Caco-2 (cell line): ENCODE data around the gene HYOU1. TPM values are rescaled to one million over a fixed set of nuclear protein-coding genes. Genes with fewer than 3 reads are reported as not detected.

Source experiments
- BruUV-seq: library from RNA; stranded (reverse); fragments of 400-500 nt; replicated peaks from 2 replicates; lab custom pipeline; 2021; lab: Mats Ljungman, UMichigan
- CTCF ChIA-PET: fragments of 300-600 bp; sonication (Branson Sonifier 250); formaldehyde crosslinking; loops from one replicate; lab custom pipeline; 2022; ENCODE audit warnings: antibody characterized with exemption; lab: Charles Lee
- POLR2A ChIA-PET: fragments of 300-600 bp; sonication (Branson Sonifier 250); formaldehyde crosslinking; loops from one replicate; lab custom pipeline; 2022; ENCODE audit warnings: antibody characterized with exemption; lab: Charles Lee
- DNase-seq, 2 experiments: peaks; one replicate each; pipeline versions ENCODE4 v3.0.0 to v3.0.0-alpha.2; 2020 to 2022
- H3K27me3 ChIP-seq: replicated peaks from 2 replicates; pipeline ENCODE4 v1.6.0; 2011; ENCODE audit warnings: low read length; ENCODE audit not compliant: control insufficient read depth, insufficient read depth
- H3K36me3 ChIP-seq: 2 replicates; pipeline ENCODE4 v1.5.1; 2011; ENCODE audit warnings: low read length; ENCODE audit not compliant: control insufficient read depth, insufficient read depth
- H3K4me1 ChIP-seq: fragments of 250-450 bp; sonication (Bioruptor Pico); 2 replicates; pipeline ENCODE4 v1.5.1; 2020; ENCODE audit warnings: mild to moderate bottlenecking
- H3K4me3 ChIP-seq: 2 replicates; pipeline ENCODE4 v1.5.1; 2011; ENCODE audit warnings: low read depth, mild to moderate bottlenecking, control low read depth, low read length
- H3K9me3 ChIP-seq: fragments of 250-450 bp; sonication (Bioruptor Pico); 2 replicates; pipeline ENCODE4 v1.5.1; 2020; ENCODE audit warnings: mild to moderate bottlenecking, moderate library complexity
- H3K27ac Mint-ChIP-seq: one replicate; pipeline ENCODE4 v1.8.0; 2022; ENCODE audit warnings: mixed read lengths; ENCODE audit not compliant: unreplicated experiment
- H3K27me3 Mint-ChIP-seq: one replicate; pipeline ENCODE4 v1.8.0; 2022; ENCODE audit warnings: mixed read lengths; ENCODE audit not compliant: insufficient read depth, unreplicated experiment
- H3K36me3 Mint-ChIP-seq: one replicate; pipeline ENCODE4 v1.8.0; 2022; ENCODE audit warnings: mild to moderate bottlenecking, mixed read lengths; ENCODE audit not compliant: insufficient read depth, unreplicated experiment
- H3K4me1 Mint-ChIP-seq: one replicate; pipeline ENCODE4 v1.8.0; 2022; ENCODE audit warnings: low read depth, mixed read lengths; ENCODE audit not compliant: unreplicated experiment
- H3K4me3 Mint-ChIP-seq: one replicate; pipeline ENCODE4 v1.8.0; 2022; ENCODE audit warnings: mild to moderate bottlenecking, moderate library complexity, mixed read lengths; ENCODE audit not compliant: unreplicated experiment
- H3K9me3 Mint-ChIP-seq: one replicate; pipeline ENCODE4 v1.8.0; 2022; ENCODE audit warnings: mixed read lengths; ENCODE audit not compliant: unreplicated experiment
- CTCF ChIP-seq, 2 experiments: fragments of 200-600 bp in 1 of 2; IDR thresholded peaks; 1 replicate in 1 of 2; 2 replicates in 1 of 2; pipeline versions ENCODE4 v1.5.1 to v1.8.0; 2011 to 2022; ENCODE audit warnings: antibody characterized with exemption in 1 of 2, control low read depth in 1 of 2, inconsistent platforms in 1 of 2, low read depth in 1 of 2, low read length in 1 of 2, mild to moderate bottlenecking in 1 of 2, moderate library complexity in 1 of 2; ENCODE audit not compliant: insufficient read depth in 1 of 2, severe bottlenecking in 1 of 2, unreplicated experiment in 1 of 2
- intact Hi-C: fragments of 100-400 bp; cut with micrococcal nuclease; formaldehyde crosslinking; loops from one replicate; pipeline ENCODE4 v1.10.0; 2022; ENCODE audit not compliant: unreplicated experiment
- total RNA-seq: library from RNA; stranded (reverse); gene quantifications from 2 replicates; pipeline ENCODE4 v1.2.3, GENCODE V29; 2022

Gene HYOU1
- total RNA-seq, 1 experiment from 2014 or later = 366 TPM

- Histone ChIP-seq H3K4me3 (peak within 1 kb of the TSS; percentile 43), H3K36me3 (peaks cover 3% of the 10 kb centered on the region; the same call in 1 of the 2 replicates), H3K4me1 (peaks cover 24% of the 10 kb centered on the region), H3K9me3 (no peaks in the 10 kb centered on the region), H3K27me3 (no peaks in the 10 kb centered on the region)
- ChIA-PET CTCF (interaction anchor here (0.6 to 1.8 kb wide), 27 partner anchors 14 to 683 kb away, joined by 3 to 27 read pairs (median 4); partner anchors contain the start of genes CBL, HINFP, HMBS and NHERF4), POLR2A (interaction anchor here (0.5 to 2.3 kb wide), 27 partner anchors 8 to 1451 kb away, joined by 3 to 71 read pairs (median 5); partner anchors contain the start of genes BCL9L, CBL, CENATAC and HINFP)
- intact Hi-C loops = loop anchor here (1.0 kb wide), 2 partner anchors 19 to 95 kb away; partner anchors contain the start of gene HINFP
- peak within 1 kb of the TSS; percentile 85 for H3K4me3 Mint-ChIP-seq
- H3K27ac Mint-ChIP-seq = peak within 1 kb of the TSS; percentile 98
- DNase-seq = peak; percentile 97 to 99
- peaks cover 29% of the 10 kb centered on the region for H3K4me1 Mint-ChIP-seq
- TF ChIP-seq CTCF (IDR thresholded peaks at IDR 0.05; ENCODE audit: insufficient read depth in 1 of 2, low read depth in 1 of 2, low read length in 1 of 2, severe bottlenecking in 1 of 2, unreplicated experiment in 1 of 2) = peak in 1 of 2 experiments; percentile 8
- no TSS peak for BruUV-seq
- H3K9me3 Mint-ChIP-seq = no peaks in the 10 kb centered on the region
- no peaks in the 10 kb centered on the region for H3K27me3 Mint-ChIP-seq
- peaks cover 56% of the 10 kb centered on the region for H3K36me3 Mint-ChIP-seq
Observed at GRCh38 chr11:119101759-119102423, 44.9 kb upstream of the HYOU1 start, which contains the start of gene DPAGT1. Gene DPAGT1, minus strand, starts transcription at chr11:119101853. Its CDS starts 198 bp downstream, at chr11:119101655.

GRCh38 chr11:119100994-119101758 lies 44.2 kb upstream of the HYOU1 start:
- Histone ChIP-seq H3K27me3 (no peaks in the 10 kb centered on the region), H3K4me1 (peaks cover 18% of the 10 kb centered on the region), H3K4me3 (peak overlapping the region; percentile 43), H3K9me3 (no peaks in the 10 kb centered on the region), H3K36me3 (peaks cover 3% of the 10 kb centered on the region; the same call in 1 of the 2 replicates)
- TSS peak; percentile 39 for BruUV-seq
- CTCF ChIA-PET = interaction anchor here (0.6 to 1.8 kb wide), 18 partner anchors 16 to 339 kb away, joined by 3 to 27 read pairs (median 4); partner anchors contain the start of genes CBL, HINFP, HMBS and NHERF4
- Mint-ChIP-seq H3K4me1 (peaks cover 28% of the 10 kb centered on the region), H3K27ac (peak overlapping the region; percentile 98), H3K9me3 (no peaks in the 10 kb centered on the region), H3K4me3 (peak overlapping the region; percentile 85), H3K27me3 (no peaks in the 10 kb centered on the region), H3K36me3 (peaks cover 57% of the 10 kb centered on the region)
- TF ChIP-seq CTCF (IDR thresholded peaks at IDR 0.05; ENCODE audit: insufficient read depth in 1 of 2, low read depth in 1 of 2, low read length in 1 of 2, severe bottlenecking in 1 of 2, unreplicated experiment in 1 of 2) = peak in 1 of 2 experiments; percentile 26
- POLR2A ChIA-PET = interaction anchor here (0.5 to 2.3 kb wide), 18 partner anchors 9 to 1450 kb away, joined by 3 to 71 read pairs (median 5); partner anchors contain the start of genes BCL9L, CBL, CENATAC and HINFP
- DNase-seq = peak in 1 of 2 experiments; percentile 83
- intact Hi-C loops = loop anchor here (1.0 kb wide), 2 partner anchors 20 to 34 kb away; partner anchors contain the start of genes HINFP and VPS11
